Glomerular endothelial cell (primary cell): ENCODE measurements around the gene MRPS22. TPM values are rescaled to one million over a fixed set of nuclear protein-coding genes. Genes with fewer than 3 reads are reported as not detected.
"Not testable (repeated sequence)": the region's sequence is repeated elsewhere in the genome, so short reads cannot be mapped to it uniquely, and the experiment has no call there.

Experiments used
- DNase-seq: peaks from one replicate; pipeline ENCODE4 v3.0.0-alpha.2; 2011; ENCODE audit warnings: low read depth, low spot score; ENCODE audit errors: extremely low read depth
- total RNA-seq: library from RNA; depleted of rRNA; stranded (reverse); fragments of >200 nt; gene quantifications from 2 replicates; pipeline ENCODE4 v1.2.3, GENCODE V29; 2015

Gene MRPS22
- total RNA-seq, 1 donor from 2014 or later: 48.5 TPM

DNA sequence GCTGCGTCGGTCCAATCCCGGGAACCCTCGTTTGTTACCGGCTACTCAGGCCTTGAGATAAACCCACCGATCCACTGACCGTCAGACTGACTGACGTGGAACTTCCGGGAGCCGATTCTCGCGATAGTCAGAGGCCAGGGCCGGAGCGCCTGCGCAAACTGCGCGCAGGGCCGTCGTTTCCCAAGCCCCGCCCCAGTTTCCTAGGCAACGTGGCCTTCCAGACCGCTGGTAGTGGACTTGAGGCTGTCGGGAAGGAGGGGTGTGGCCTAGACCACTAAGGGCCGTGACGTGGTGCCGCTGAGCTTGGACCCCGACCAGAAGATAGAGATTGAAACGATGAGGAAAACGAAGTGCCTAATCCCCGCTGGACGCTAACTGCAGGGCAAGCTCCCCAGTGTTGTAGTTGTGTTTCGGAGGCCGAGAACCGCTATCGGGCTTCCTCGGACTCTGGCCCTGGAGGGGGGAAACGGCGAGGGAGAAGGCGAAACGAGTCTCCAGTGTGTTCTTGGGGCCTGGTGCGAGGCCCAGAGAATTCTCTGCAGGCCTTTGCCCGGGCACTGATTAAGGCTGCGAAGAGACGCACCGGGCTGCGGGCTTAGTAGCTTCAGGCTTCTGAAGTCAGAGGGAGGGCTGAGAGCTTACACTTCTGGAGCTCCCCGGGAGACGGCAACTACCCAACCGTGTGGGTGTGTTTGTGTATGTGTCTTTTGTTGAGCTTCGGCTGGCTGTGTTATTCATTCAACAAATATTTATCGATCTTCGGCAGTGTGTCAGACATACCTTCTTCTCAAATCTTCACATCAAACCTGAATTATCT, 45.9 kb downstream of the MRPS22 start, which contains the start of gene COPB2:
Gene COPB2, minus strand, starts transcription at position 96 of the 817 bp plus-strand sequence. CDS start 97 bp downstream, outside the sequence.
- DNase-seq: peak; percentile 92

DNA sequence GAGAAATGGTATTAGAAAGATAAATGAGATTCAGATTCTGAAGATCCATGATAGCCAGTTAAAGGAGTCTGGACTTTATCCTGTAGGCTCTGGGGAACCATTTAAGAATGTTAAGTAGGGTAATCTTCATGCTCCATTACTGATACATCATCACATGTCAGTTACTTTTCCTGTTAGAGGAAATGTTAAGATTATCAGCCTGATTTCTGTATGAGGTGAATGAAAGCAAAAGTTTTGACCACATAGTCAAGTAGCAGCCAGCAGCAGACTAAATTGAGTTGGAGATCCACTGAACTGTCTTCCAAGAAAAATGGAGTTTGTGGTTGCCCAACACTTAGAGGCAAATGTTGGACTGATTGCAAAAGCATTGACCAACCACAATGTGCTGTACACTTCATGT, 50.3 kb downstream of the MRPS22 start:
- DNase-seq: no peak

- no peak for DNase-seq
These were observed 52.9 kb downstream of the MRPS22 start for GRCh38 chr3:139396707-139397106.

GRCh38 chr3:139401155-139401554, 57.3 kb downstream of the MRPS22 start:
- not testable (repeated sequence) for DNase-seq

Other genes with a start within 250 kb of the MRPS22 start
- gene COPB2, start 45.6 kb downstream of the MRPS22 start, total RNA-seq: 120 and 127 TPM in 2 replicates
- not detected in 2 replicates for gene RBP2, start 132.5 kb downstream of the MRPS22 start, total RNA-seq
- 40.7 and 46.1 TPM in 2 replicates for gene RBP1, start 195.7 kb downstream of the MRPS22 start, total RNA-seq